ENCODE results near the gene LCMT1.

GRCh38 chr16:25165284-25165683 lies 53.7 kb downstream of the LCMT1 start:
- no peak for TF ChIP-seq POLR2A (IDR thresholded peaks at IDR 0.05)
- TF ChIP-seq CTCF (IDR thresholded peaks at IDR 0.05), result no peak

Measured in prostate gland (tissue), 2 donors.